Stomach (tissue), 4 donors: ENCODE measurements around the gene GPR151.

Experiments used
- EP300 ChIP-seq: sonication (generic); formaldehyde crosslinking; IDR thresholded peaks from one replicate; pipeline ENCODE4 v1.6.1; 2017; ENCODE audit warnings: antibody characterized with exemption
- POLR2A ChIP-seq, 4 donors: fragments of 450-650 bp; IDR thresholded peaks; one replicate each; pipeline ENCODE4 v1.6.1; 2016; ENCODE audit warnings: antibody characterized with exemption in 4 of 4, control low read depth in 2 of 4, mild to moderate bottlenecking in 1 of 4, moderate library complexity in 1 of 4
- POLR2AphosphoS5 ChIP-seq, 3 donors: sonication (generic); formaldehyde crosslinking; IDR thresholded peaks; one replicate each; pipeline ENCODE4 v1.6.1; 2016; ENCODE audit warnings: antibody characterized with exemption in 3 of 3
- TF ChIP-seq, protein P1 (sequence below), 7 experiments: fragments of 450-650 bp in 4 of 7; fragments of 200-600 bp in 3 of 7; sonication (generic) in 3 of 7; IDR thresholded peaks; one replicate each; pipeline ENCODE4 v1.5.1; 2016 to 2019; ENCODE audit warnings: antibody characterized with exemption in 7 of 7, control low read depth in 2 of 7, mild to moderate bottlenecking in 1 of 7

- TF ChIP-seq POLR2A (IDR thresholded peaks at IDR 0.05), result no peak
- TF ChIP-seq, protein P1, sequence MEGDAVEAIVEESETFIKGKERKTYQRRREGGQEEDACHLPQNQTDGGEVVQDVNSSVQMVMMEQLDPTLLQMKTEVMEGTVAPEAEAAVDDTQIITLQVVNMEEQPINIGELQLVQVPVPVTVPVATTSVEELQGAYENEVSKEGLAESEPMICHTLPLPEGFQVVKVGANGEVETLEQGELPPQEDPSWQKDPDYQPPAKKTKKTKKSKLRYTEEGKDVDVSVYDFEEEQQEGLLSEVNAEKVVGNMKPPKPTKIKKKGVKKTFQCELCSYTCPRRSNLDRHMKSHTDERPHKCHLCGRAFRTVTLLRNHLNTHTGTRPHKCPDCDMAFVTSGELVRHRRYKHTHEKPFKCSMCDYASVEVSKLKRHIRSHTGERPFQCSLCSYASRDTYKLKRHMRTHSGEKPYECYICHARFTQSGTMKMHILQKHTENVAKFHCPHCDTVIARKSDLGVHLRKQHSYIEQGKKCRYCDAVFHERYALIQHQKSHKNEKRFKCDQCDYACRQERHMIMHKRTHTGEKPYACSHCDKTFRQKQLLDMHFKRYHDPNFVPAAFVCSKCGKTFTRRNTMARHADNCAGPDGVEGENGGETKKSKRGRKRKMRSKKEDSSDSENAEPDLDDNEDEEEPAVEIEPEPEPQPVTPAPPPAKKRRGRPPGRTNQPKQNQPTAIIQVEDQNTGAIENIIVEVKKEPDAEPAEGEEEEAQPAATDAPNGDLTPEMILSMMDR (IDR thresholded peaks at IDR 0.05), result no peak
- TF ChIP-seq POLR2AphosphoS5 (IDR thresholded peaks at IDR 0.05), result no peak
- TF ChIP-seq EP300, result no peak
Measured at GRCh38 chr5:146539973-146540372, 24.0 kb upstream of the GPR151 start.
